Femur (tissue), 1 donor: ENCODE measurements around the gene CSF3.

Experiments
- DNase-seq: peaks from one replicate; pipeline ENCODE4 v3.0.0-alpha.2; 2017

The CSF3 gene

DNA sequence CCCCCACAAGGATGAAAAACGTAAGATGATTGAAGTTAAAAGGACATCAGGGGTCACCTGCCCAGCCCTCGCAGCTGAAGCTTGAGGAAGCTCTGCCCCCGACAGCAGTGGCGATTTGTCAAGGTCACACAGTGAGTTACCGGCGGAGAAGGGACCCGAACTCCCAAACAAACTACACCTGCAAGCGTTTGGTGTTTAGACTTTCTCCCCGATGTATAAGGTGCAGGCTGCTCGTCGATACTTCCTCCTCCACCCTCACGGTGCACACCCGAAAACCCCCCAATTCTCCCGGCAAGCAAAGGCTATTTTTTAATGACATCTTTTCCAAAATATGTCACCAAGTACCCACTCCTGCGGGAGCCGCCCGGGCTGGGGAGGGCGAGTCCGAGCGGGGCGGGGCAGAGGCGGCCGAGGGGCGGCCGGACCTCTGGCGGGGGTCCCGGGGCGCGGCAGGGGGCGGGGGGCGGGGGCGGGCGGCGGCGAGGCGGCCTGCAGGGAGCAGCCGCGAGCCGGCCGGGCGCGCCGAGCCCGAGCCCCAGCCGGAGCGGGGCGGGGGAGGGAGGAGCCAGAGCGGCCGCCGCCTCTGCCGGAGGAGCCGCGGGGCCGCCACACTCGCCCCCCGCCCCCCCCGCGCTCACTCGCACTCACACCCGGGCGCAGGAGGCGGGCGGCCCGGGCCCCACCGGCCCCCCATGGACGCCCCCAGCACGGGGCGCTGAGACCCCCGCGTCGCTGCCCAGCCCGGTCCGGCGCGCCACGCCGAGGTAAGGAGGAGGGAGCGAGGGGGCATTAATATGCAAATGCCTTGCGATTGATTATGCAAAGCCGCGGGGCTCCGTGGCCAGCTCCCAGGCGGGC is 47.3 kb downstream of the CSF3 start, which contains the start of gene THRA:
TSS of gene THRA (plus strand) at position 637 of the 858 bp plus-strand sequence. CDS start 11,524 bp downstream, outside the sequence.
- DNase-seq = peak; percentile 84

- peak; percentile 60 for DNase-seq
These were observed 48.0 kb downstream of the CSF3 start for GRCh38 chr17:40063187-40063771.

GRCh38 chr17:40063901-40064531 is 48.8 kb downstream of the CSF3 start:
- DNase-seq = no peak

DNA sequence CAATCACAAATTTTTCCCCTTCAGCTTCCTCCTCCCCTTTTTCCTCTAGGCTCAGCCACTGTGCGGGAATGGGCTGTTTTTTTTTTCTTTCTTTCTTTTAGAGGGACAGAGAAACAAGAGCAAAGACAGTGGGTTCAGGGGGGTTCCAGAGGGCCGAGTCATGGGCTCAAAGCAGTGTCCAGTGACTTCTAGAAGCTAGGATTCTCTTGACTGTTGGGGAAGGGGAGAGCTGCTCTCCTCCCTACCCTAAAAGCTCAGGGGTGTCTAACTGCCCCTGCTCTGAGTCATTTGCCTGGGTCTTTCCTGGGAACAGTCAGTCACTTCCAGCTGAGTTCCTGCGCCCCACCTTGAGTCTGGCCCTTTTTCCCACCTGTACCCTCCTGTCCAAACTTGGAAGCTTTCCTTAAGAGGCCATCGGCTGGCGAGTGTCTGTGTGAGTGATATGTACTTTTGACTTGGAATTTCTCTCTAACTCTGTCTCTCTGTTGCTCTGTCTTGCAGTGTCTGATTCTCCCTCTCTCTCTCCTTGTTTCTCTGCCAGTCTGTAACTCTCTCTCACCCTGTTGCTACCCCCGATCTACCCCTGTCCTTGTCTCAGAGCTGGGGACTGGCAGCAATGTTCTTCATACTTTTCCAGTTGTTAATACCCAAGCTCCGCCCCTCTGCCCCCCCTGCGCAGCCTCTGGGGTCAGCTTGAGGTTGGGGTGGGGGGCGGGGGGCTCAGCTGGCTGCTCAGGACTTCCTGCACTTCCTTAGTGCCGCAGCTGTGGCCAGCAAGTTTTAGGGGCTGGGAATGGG is 49.9 kb downstream of the CSF3 start:
- DNase-seq = peak; percentile 81

DNA sequence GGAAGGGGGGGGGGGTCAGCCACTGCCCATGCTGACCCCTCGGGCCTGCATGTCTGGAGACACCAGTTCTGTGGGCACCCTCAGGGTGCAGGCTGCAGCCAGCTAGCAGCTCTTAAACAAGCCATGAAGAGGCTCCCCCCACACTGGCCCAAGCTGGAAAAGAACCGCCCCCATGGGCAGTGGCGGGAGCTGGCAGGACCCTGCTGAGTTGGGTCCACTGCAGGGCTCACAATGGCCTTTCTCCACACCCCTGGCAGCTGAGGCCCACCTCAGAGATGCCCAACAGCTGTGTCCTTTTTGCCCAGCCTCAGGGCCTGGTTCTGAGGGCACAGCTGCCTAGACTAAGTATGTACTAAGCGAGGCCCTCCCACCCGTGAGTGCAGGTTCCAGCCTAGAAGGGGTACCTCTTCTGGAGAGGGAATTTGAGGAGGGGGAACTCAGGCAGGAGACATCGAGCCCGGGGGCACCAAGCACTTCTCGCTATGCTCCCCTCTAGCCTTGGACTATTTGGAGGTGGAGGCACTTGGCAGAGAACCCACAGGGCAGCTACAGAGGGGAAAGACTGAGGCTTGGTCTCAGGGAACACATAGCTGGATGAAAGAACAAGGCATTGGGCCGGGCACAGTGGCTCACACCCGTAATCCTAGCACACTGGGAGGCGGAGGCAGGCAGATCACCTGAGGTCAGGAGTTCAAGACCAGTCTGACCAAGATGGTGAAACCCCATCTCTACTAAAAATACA is 50.7 kb downstream of the CSF3 start:
- no peak for DNase-seq
